Measurements from ENCODE around the gene PRDM2.

- TF ChIP-seq ZNF70 (CRISPR knock-in tag; IDR thresholded peaks at IDR 0.05): no peak
- TF ChIP-seq ARNTL (CRISPR knock-in tag; IDR thresholded peaks at IDR 0.05; ENCODE audit: borderline replicate concordance, low read depth): no peak
- no peak for TF ChIP-seq ZFP3 (CRISPR knock-in tag; IDR thresholded peaks at IDR 0.05)
- no peak for TF ChIP-seq PATZ1 (CRISPR knock-in tag; IDR thresholded peaks at IDR 0.05; ENCODE audit: borderline replicate concordance)
- TF ChIP-seq CREB5 (CRISPR knock-in tag; IDR thresholded peaks at IDR 0.05; ENCODE audit: low read depth): no peak
- no peak for TF ChIP-seq SNAI2 (CRISPR knock-in tag; IDR thresholded peaks at IDR 0.05)
- TF ChIP-seq POU6F1 (CRISPR knock-in tag; IDR thresholded peaks at IDR 0.05; ENCODE audit: borderline replicate concordance, low read depth): no peak
- no peak for TF ChIP-seq ISL1 (CRISPR knock-in tag; IDR thresholded peaks at IDR 0.05)
Measured at GRCh38 chr1:13786541-13786940, 86.6 kb downstream of the PRDM2 start.

All from SK-N-SH treated with all-trans-retinoic acid at 6 μM for 48 hours (cell line).